Measurements from ENCODE around the gene CGB1. TPM values are rescaled to one million over a fixed set of nuclear protein-coding genes. Genes with fewer than 3 reads are reported as not detected.
A peak's percentile ranks its signal among the peaks of the same experiment; 100 is the strongest.

The CGB1 gene
- total RNA-seq, 1 donor from 2014 or later = not detected

DNA sequence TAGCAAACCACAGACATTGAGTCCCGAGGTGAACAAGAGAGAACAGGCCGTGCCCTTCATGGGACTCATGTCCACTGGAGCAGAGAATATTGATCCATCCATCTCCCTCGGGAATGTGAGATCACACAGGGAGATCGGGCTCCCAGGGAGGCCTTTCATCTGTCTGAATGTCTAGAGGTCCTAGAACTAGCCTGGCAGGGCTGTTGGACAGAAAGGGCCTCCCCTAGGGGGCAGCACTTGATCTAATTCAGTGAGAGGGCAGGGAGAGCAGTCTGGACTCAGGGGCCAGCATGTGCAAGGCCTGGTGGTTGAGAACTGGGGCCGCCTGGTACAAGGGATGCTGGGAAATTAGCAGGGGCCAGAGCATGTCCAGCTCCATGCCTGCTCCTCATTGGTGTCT is 38.7 kb downstream of the CGB1 start:
- DNase-seq (ENCODE audit: low spot score) = no peak

DNA sequence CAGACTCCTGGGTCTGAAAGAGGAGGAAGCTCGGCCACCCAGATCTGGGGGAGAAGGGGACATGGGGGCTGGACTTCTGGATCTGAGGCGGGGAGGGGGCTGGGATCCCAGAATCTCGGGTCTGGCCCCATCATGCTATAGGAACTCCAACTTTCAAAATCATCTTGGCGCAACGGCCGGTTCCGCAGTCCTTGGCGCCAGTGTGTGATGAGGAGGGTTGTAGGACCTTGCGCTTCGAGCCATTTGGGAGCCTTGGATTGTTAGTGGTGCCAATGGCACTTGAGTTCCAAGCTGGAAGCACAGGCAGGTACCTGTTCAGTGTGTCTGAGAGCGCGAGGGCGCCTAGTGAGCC is 42.7 kb downstream of the CGB1 start:
- DNase-seq (ENCODE audit: low spot score) = no peak

DNA sequence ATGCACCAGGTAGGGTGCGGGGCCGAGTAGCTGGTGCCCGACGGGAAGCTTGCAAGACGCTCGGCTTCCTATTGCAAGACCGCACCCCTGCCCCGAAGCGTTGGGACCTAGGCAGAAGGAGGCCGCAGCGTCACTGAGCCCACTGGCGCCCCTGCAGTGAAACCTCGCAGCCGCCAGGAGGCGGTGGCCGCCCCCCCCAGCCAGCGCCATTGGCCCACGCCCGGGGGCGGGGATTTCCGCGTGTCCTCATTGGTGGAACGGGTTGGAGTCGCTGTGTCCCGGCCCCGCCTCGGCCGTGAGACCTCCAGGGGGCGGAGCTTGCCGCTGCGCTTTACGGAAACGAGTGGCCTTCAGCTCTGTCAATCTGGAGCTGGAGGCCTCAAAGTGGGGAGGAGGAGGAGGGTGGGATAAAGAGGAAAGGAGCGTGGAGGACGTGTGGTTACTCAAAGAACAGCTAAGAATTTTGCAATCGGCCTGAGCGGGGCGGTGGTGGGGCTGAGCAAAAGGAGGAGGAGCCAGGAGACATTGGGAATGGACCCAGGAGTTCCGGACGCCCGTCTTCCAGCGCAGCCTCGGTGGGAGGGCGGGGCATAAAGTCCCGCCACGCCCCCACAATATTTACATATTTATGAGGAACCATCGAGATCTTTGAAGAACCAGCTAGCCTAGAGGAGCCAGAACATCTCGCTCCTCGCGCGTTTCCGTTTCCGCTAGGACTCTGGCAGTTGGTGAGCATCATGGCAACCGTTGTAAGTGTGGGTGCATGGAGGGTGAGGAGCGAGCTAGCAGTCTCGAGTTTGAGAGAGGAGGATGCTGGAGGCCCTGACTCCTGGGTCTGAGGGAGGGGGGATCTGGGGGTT is 43.3 kb downstream of the CGB1 start, which contains the start of the genes GYS1 and RUVBL2:
Gene GYS1, minus strand, starts transcription at position 135 of the 860 bp plus-strand sequence. CDS start 197 bp downstream, outside the sequence.
Gene RUVBL2, plus strand, starts transcription at position 713 of the 860 bp plus-strand sequence. Its CDS starts 25 bp downstream, at position 738.
- DNase-seq (ENCODE audit: low spot score) = peak; percentile 100

DNA sequence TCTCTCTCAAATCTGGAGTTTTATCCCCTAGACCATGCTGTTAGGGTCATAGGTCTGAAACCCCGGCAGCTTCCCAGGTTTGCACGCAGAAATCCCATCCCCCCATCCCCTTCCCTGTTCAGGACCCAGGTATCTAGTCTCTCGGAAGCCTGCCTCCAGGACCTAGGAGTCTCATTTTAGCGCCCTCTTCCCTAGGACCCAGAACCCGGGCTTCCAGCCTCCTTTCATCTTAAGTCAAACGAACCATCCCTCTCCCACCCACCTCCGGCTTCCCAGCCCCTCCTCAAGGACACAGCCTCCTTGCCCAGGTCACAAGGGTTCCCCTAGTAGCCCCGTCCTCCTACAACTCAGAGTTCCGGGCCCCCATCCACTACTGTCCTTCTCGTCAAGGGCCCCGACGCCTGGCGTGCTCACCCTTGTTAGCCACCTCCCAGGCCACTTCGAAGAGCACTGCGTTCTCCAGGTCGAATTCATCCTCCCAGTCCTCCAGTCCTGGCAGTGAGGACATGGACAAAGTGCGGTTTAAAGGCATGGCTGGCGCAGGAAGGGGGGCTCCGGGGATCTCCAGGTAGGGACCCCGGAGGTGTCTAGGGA is 44.0 kb downstream of the CGB1 start:
- DNase-seq (ENCODE audit: low spot score) = no peak

DNA sequence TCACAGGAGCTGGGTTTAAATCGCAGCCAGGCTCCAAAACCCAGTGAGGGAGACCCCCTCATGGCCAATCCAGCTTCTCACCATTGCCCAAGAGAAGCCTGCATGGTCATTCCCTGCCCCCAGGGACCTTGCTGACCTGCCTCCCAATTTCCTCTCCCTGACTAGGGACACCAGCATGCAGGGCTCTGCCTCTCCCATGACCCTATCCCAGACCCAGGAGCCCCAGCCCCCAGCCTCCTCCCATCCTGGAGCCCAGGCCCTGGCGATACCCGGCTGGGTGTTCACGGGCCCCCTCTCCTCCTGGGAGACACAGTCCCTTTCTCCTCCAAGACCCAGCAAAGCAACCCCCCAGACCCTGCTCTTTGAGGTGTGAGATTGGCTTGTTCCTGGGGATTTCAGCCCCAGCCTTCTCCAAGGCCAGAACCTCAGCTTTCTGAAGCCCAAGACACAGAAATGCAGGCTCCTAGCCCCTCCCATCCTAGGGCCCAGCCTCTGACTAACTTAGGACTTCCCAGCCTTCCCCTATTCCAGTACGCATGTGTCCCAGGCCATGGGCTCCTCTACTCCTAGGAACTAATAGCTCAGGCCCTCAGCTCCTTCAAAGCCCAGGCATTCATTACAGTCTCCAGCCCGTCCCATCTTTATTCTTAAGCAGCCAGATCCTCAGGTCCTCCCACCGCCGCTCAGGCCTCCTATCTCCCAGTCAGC is 44.7 kb downstream of the CGB1 start:
- no peak for DNase-seq (ENCODE audit: low spot score)

DNA sequence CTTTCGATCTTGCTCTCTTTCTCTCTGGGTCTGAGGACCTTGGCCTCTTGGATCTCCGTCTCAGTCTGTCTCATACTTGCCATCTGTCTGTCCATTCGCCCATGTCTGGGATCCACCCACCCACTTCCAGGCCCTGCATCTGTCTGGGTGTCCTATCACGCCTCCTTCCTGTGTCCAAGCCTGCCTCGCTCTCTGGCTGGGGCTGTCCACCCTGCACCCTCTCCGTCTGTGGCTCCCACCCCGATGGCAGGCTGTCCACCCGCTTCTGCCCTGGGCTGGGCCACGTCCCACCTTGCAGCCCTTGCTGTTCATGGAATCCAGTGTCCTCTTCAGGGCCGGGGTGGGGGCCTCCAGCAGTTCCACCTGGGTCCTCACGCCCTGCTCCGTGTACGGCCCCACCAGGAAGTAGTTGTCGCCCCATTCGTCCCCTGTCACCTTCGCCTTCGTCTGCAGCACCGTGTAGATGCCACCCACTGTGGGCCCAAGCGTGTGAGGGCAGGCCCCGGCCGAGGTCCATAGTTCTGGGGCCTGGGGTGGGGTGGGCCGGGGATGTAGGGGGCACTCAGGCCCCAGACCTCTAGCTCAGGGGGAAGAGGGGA is 45.6 kb downstream of the CGB1 start:
- DNase-seq (ENCODE audit: low spot score) = no peak

DNA sequence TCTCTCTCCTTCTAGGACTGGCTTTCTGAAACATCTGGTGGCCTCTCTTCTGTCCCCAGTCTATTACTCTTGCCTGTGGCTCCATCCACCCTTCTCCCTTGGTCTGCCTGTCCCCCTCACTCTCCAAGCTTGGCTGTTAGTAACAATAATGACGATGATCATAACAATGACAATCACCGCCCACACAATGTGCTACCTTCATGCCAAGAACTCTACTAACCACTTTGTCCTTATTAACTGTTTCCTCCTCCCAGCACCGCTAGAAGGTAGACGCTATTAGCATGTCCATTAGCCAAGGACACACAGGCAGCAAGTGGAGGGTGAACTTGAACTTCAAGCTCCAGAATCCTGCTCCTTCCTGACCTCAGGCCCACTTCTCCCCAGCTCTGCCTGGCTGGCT is 46.3 kb downstream of the CGB1 start:
- no peak for DNase-seq (ENCODE audit: low spot score)

DNA sequence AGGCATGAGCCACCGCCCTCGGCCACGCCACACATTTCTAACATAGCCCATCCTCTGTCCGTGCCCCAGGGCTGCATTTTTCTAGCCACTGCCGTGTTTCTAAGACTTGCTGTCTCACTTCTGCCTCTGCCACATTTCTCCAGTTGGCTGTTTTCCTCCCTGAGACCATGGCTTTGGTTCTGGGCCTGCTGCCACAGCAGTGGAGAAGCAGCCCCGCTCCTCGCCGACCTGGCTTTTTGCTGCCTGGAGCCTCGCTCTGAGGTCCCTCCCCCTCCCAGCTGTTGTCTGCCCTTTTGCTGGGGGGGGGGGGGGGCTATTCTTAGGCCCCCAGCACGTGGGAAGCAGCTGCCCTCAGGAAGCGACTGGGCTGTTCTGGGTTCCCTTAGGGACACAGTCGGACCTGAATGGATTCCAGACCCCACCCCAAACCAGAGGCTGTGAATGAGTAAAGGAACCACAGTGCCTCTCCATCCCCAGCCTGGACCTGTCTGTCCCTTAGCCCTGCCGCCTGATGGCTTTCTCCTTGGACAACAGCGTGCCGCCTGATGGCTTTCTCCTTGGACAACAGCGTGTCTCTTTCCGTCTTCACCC is 46.9 kb downstream of the CGB1 start:
- DNase-seq (ENCODE audit: low spot score) = no peak

DNA sequence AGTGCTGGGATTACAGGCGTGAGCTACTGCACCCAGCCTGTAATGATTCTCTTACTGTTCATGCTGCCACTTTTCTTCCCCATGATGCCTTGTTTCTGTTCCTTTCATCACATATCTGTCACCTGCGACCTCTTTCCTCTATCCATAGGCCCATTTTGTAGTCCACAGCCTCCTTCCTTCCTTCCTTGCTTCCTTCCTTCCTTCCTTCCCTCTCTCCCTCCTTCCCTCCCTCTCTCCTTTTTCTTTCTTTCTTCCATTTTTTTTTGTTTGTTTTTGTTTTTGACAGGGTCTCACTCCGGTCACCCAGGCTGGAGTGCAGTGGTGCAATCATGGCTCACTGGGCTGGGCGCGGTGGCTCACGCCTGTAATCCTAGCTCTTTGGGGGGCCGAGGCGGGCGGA is 47.8 kb downstream of the CGB1 start:
- no peak for DNase-seq (ENCODE audit: low spot score)

DNA sequence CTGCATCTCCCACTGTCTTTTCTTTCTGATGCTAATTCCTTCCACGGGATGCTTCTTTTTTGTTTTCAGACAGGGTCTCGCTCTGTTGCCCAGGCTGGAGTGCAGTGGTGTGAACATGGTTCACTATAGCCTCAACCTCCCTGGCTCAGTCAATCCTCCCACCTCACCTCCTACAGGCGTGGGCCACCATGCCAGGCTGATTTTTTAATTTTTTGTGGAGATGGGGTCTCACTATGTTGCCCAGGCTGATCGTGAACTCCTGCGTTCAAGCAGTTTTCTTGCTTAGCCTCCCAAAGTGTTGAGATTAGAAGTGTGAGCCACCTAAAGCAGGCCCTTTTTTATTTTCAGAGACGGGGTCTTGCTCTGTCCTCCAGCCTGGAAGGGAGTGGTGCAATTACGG is 48.4 kb downstream of the CGB1 start:
- DNase-seq (ENCODE audit: low spot score) = no peak

DNA sequence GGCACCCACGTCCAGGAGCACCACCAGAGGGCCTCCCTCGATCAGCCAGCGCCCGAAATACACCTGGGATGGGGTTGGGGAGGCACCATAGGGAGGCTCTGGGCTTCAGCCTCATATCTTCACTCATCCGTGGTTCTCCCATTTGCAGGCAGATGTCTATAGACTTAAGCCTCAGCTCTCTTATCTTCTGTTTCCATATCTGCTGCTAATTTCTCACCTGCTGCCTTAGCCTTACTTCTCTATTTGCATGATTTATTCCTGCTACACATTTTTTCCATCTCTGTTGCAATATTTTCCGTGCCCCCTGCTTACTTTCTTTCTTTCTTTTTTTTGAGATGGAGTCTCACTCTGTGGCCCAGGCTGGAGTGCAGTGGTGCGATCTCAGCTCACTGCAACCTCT is 49.4 kb downstream of the CGB1 start:
- DNase-seq (ENCODE audit: low spot score) = no peak

DNA sequence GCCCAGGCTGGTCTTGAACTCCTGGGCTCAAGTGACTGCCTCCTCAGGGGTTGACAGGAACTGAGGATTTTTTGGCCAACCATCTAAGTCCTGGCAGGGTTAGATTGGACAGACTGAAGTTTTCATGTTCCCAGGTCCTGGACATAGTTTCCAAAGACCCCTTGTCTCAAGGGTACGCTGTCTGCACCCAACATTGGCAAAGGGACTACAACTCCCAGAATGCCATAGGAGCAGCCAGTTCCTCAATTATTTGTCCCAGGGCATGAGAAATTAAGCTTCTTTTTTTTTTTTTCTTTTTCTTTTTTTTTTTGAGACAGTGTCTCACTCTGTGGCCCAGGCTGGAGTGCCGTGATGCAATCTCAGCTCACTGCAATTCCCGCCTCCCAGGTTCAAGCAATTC is 50.5 kb downstream of the CGB1 start:
- no peak for DNase-seq (ENCODE audit: low spot score)

DNA sequence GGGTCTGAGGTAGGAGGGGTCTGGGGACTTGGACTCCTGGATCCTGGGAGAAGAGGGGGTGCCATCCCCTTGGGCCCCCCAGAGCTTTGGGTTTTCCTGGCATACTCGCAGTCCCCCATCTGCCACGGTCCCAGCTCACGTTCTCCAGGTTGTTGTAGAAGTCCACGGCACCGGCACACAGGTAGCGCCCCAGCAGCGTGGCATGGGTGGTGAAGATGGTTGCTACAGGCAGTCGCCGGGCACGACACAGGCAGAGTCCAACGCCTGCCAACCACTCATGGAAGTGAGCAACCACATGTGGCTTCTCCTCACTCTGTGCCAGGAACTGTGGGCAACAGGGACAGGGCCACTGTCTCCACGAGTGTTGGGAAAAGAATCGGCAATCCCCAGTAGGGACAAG is 51.0 kb downstream of the CGB1 start:
- DNase-seq (ENCODE audit: low spot score) = no peak

Small RNA genes within 50 kb of the gene (microRNA-seq; reads per million reads assigned to microRNA genes)
- not detected for gene MIR6798 (ENCODE audit: borderline number of aligned reads)

Other genes with a start within 250 kb of the CGB1 start
- gene BCAT2, start 225.9 kb downstream of the CGB1 start, total RNA-seq = 20.3 TPM
- 9.4 TPM for gene HSD17B14, start 200.4 kb downstream of the CGB1 start, total RNA-seq
- gene PLEKHA4, start 168.3 kb downstream of the CGB1 start, total RNA-seq = 44.9 TPM
- gene PPP1R15A, start 164.5 kb downstream of the CGB1 start, total RNA-seq = 152 TPM
- gene TULP2, start 138.2 kb downstream of the CGB1 start, total RNA-seq = not detected
- gene NUCB1, start 136.6 kb downstream of the CGB1 start, total RNA-seq = 304 TPM
- 0.61 TPM for gene DHDH, start 103.2 kb downstream of the CGB1 start, total RNA-seq
- 71.8 TPM for gene BAX, start 82.0 kb downstream of the CGB1 start, total RNA-seq
- gene FTL, start 71.6 kb downstream of the CGB1 start, total RNA-seq = 9,334 TPM
- gene GYS1, start 43.6 kb downstream of the CGB1 start, total RNA-seq = 82.0 TPM
- 40.0 TPM for gene RUVBL2, start 43.0 kb downstream of the CGB1 start, total RNA-seq
- not detected for gene LHB, start 19.8 kb downstream of the CGB1 start, total RNA-seq
- not detected for gene CGB3, start 12.6 kb downstream of the CGB1 start, total RNA-seq
- not detected for gene CGB2, start 5.0 kb downstream of the CGB1 start, total RNA-seq
- gene CGB5, start 7.0 kb upstream of the CGB1 start, total RNA-seq = not detected
- gene CGB8, start 12.2 kb upstream of the CGB1 start, total RNA-seq = not detected
- not detected for gene CGB7, start 20.9 kb upstream of the CGB1 start, total RNA-seq
- gene NTF4, start 27.9 kb upstream of the CGB1 start, total RNA-seq = not detected
- not detected for gene KCNA7, start 35.8 kb upstream of the CGB1 start, total RNA-seq
- 148 TPM for gene SNRNP70, start 48.6 kb upstream of the CGB1 start, total RNA-seq
- gene LIN7B, start 77.5 kb upstream of the CGB1 start, total RNA-seq = 4.2 TPM
- not detected for gene C19orf73, start 82.2 kb upstream of the CGB1 start, total RNA-seq
- 3.1 TPM for gene PPFIA3, start 82.6 kb upstream of the CGB1 start, total RNA-seq
- 1.3 TPM for gene HRC, start 118.5 kb upstream of the CGB1 start, total RNA-seq
- gene TRPM4, start 120.9 kb upstream of the CGB1 start, total RNA-seq = 17.0 TPM